GM21786 (cell line): ENCODE measurements around the gene HHIPL1.

Experiments used
- ATAC-seq: cut with Tn5 transposase; IDR thresholded peaks from one replicate; pipeline ENCODE4 v1.9.1; 2021; ENCODE audit not compliant: unreplicated experiment

HHIPL1 gene

GRCh38 chr14:99609245-99610170, 35.4 kb upstream of the HHIPL1 start:
- no peak for ATAC-seq

DNA sequence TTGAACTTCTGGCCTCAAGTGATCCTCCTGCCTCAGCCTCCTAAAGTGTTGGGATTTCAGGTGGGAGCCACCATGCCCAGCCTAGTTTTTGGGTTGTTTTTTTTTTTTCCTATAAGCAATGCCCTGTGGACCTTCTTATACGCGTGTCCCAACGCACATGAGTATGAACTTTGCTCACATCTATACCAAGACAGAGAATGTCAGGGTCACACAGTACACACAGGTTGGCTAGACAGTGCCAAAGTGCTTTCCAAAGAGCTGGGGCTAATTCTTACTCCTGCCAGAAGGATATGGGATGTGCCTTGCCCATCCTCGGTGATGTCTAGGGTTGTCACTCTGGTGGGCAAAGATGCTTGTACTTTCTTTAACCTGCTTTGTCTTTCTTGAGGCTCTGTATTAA, 33.3 kb upstream of the HHIPL1 start:
- ATAC-seq, result no peak

GRCh38 chr14:99612071-99612737, 32.7 kb upstream of the HHIPL1 start:
- ATAC-seq, result no peak

GRCh38 chr14:99612738-99613330, 32.1 kb upstream of the HHIPL1 start:
- ATAC-seq, result no peak

GRCh38 chr14:99615497-99616157, 29.3 kb upstream of the HHIPL1 start:
- ATAC-seq, result no peak

DNA sequence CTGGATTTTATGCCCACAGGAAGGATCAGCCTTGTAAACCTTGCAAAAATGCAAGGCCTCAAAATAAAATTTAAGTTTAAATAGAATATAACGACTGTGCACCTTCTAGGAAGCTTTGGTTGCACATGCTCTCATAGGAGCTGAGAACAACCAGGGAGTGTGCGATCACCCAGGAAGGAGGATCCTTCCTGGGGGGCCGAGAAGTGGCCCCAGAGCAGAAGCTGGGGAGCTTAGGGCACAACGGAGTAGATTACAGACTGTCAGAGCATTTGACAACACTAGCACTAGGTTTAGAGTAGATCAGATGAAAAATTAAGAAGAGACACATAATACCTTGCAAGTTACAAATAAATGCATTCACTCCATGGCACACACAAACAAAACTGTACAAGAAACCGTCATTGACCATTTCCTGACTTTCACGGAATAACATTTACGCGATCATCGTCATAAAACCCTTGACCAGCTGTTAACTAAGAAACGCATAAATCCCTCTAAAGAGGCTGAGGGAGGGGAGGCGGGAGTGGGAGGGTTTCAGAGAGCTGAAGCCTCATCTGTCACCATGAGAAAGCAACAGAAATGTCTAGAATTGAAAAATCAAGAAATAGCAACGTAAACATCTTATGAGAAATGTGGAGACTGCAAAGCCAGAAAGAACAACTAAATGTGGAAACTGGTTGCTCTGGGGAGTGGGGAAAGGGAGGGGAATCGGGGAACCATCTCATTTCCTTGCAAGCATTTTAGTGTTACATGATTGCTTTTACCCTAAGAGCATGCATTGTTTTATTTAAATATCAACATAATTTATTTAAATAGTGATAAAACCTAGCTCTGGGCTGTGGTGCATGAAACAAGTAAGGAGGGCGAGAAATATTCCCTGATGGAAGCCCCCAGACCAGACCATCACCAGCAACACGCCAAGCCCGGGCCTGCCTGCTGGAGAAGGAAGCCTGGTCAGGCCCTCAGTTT, 27.8 kb upstream of the HHIPL1 start:
- no peak for ATAC-seq

DNA sequence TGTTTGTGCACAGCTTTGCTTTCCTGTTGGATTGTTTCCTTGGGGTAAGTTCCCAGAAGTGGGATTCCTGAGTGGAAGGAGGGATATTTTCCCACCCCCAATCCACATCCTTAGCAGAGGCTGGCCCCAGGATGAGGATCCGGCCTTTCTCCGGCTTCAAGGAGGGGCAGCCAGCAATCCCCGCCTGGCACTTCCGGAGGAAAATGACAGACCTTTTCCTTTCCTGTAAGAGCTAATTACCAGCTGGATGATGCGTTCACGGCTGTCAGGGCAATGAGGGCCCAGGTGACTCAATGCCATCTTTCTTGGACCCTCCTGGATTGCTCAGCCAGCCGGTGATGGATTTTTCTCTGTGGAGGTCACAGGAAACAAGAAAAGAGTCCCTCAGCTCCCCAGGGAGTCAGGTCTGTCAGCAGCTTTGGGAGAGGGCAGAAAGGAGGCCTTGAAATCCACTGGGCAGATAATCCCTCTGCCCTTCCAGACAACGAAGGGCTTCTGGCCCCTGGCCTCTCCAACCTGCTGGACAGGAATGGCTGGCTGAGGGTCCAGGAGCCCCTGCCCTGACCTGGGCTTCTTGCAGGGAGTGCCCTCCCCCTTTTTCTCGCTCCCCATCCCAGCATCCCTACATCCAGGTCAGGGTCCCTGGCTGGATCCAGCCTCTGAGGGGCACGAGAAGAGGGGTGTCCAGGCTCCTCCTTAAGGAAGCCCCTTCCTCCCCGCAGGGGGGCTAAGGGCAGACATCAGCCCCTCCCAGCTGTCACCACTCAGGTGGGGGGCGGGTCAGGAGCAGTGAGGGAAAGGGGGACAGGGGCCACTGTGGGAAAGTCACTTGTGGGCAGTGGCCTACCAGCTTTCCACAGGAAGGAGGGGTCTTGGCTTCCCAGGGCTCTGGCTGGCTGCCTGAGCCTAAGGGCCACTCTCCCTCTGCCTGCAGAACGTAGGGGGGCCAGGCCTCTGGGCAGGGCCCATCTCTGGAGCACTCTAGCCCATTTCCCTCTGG, 24.8 kb upstream of the HHIPL1 start:
- no peak for ATAC-seq

- ATAC-seq, result no peak
These were observed 23.0 kb upstream of the HHIPL1 start for GRCh38 chr14:99621948-99622347.

- no peak for ATAC-seq
These were observed 20.9 kb upstream of the HHIPL1 start for GRCh38 chr14:99624024-99624423.

DNA sequence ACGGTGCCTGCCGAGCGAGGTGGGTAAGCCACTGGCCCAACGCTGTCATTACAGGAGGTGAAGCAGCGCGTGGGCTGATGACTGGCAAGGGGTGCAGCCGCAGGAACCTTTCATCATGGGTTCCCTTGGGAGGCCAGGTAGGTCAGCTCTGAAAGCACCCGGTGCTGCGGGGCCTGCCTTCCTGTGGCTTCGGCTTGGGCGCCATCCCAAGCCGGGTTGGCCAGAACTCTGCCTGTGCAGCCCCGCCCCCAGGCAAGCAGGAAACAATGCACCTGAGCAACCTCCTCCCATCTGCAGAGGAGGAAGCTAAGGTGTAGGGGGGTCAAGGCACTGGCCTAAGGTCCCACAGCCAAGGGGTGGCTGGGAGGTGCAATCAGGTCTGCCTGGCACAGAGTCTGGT, 20.0 kb upstream of the HHIPL1 start:
- no peak for ATAC-seq

DNA sequence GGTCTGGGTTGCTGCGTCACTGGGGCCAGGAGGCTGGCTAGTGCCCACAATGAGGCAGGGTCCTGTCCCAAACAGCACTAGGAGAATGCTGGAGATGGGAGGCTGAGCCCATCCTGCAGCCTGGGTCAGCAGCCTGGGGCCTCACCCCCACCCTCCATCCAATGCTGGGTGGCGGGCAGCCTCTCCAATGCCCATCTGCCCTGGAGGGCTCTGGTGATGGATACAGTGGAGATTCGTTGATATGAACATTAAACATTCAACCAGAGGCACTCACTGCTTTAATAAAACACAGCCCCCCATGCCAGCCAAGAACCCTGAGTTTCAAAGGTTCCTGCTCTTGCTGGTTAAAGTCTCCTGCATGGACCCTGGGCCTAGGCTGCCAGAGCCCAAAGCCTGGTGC, 19.5 kb upstream of the HHIPL1 start:
- no peak for ATAC-seq

- ATAC-seq, result no peak
These were observed 18.8 kb upstream of the HHIPL1 start for GRCh38 chr14:99626041-99626648.

GRCh38 chr14:99627100-99627499, 17.8 kb upstream of the HHIPL1 start:
- ATAC-seq, result no peak

GRCh38 chr14:99627510-99628381, 17.2 kb upstream of the HHIPL1 start:
- no peak for ATAC-seq

DNA sequence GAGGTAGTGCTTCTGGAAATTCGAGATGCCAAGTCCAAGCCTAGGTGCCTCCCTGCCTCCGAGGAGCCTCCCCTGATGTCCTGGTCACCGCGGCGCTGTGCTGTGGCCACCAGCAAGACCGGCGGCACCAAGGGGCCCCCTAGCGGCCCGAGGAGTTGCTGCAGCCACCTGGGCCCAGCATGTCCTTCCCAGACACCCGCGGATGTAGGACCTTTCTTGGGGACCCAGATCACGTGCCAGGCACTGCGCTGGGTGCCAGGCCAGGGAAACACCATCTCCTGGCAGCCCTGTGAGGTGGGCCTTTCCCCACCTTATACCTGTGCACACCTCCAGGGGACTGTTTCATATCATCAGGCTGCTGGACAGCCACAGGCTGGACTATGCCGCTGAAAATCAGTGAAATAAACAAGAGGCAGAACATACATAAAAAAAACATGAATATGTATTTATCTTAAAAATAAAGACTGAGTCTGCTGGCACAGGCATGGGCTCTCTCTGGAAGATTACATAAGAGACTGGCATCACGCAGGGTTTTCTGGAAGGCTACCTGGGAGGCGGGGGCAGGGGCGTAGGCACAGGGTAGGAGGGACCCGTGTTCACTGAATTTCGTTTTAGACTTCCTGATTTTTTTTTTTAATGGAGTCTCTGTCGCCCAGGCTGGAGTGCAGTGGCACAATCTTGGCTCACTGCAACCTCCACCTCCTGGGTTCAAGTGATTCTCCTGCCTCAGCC, 15.9 kb upstream of the HHIPL1 start:
- peak; percentile 61 for ATAC-seq

DNA sequence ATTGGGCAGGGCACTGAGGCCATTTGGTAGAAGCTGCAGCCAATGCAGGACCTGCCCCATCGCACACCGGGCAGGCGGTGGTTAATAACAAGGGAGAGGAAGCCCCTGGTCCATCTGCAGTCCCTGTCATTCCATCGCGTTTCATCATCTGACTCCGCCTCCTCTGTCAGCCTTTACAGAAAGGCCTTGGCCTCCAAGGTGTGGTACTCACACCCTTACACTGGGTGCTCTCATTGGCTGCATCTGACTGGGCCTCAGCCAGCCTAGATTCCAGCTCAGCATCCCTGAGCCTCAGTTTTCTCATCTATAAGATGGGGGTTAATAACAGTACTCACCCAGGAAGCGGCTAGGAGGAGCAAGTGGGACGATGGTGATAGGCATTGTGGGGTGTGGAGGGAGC, 14.7 kb upstream of the HHIPL1 start:
- no peak for ATAC-seq

GRCh38 chr14:99632410-99633035, 12.4 kb upstream of the HHIPL1 start:
- no peak for ATAC-seq
